ENCODE data around the gene E4F1. TPM values are rescaled to one million over a fixed set of nuclear protein-coding genes. Genes with fewer than 3 reads are reported as not detected.
A peak's percentile ranks its signal among the peaks of the same experiment; 100 is the strongest.

E4F1 gene
- total RNA-seq, 1 donor from 2014 or later, result 21.0 TPM

- no peak overlapping the region for H3K27ac ChIP-seq
- peaks cover 4% of the 10 kb centered on the region for H3K27me3 ChIP-seq (ENCODE audit: low read depth)
- ATAC-seq (no peak), DNase-seq (no peak)
- TF ChIP-seq CTCF (IDR thresholded peaks at IDR 0.05), result no peak
- H3K4me1 ChIP-seq, result peaks cover 8% of the 10 kb centered on the region
- intact Hi-C loops (cut with DNase I), result no loop called here
- H3K4me3 ChIP-seq, result no peak overlapping the region
- peaks cover 59% of the 10 kb centered on the region for H3K36me3 ChIP-seq
- no peaks in the 10 kb centered on the region for H3K9me3 ChIP-seq
Observed at GRCh38 chr16:2242598-2242997, 19.2 kb downstream of the E4F1 start.

- Histone ChIP-seq H3K36me3 (peaks cover 63% of the 10 kb centered on the region), H3K4me3 (no peak overlapping the region)
- no peak for DNase-seq
Observed at GRCh38 chr16:2243031-2243528, 19.7 kb downstream of the E4F1 start.

GRCh38 chr16:2243781-2244180, 20.4 kb downstream of the E4F1 start:
- Histone ChIP-seq H3K36me3 (peaks cover 63% of the 10 kb centered on the region), H3K4me1 (no peaks in the 10 kb centered on the region), H3K4me3 (no peak overlapping the region), H3K9me3 (no peaks in the 10 kb centered on the region), H3K27ac (no peak overlapping the region), H3K27me3 (ENCODE audit: low read depth) (no peaks in the 10 kb centered on the region)
- peak in 1 of 2 donors; percentile 5 for ATAC-seq
- no peak for DNase-seq
- no peak for TF ChIP-seq CTCF (IDR thresholded peaks at IDR 0.05)
- intact Hi-C loops (cut with DNase I), result no loop called here

More at GRCh38 chr16:2243031-2243528, 19.7 kb downstream of the E4F1 start:
- Histone ChIP-seq H3K4me1 (peaks cover 3% of the 10 kb centered on the region), H3K27me3 (ENCODE audit: low read depth) (no peaks in the 10 kb centered on the region), H3K27ac (no peak overlapping the region), H3K9me3 (no peaks in the 10 kb centered on the region)
- no peak for ATAC-seq
- intact Hi-C loops (cut with DNase I), result no loop called here
- TF ChIP-seq CTCF (IDR thresholded peaks at IDR 0.05), result no peak

- DNase-seq (no peak), ATAC-seq (peak; percentile 13 to 19)
- Histone ChIP-seq H3K4me1 (no peaks in the 10 kb centered on the region), H3K27ac (no peak overlapping the region), H3K36me3 (peaks cover 66% of the 10 kb centered on the region), H3K9me3 (no peaks in the 10 kb centered on the region), H3K27me3 (ENCODE audit: low read depth) (no peaks in the 10 kb centered on the region), H3K4me3 (no peak overlapping the region)
- intact Hi-C loops (cut with DNase I), result no loop called here
- no peak for TF ChIP-seq CTCF (IDR thresholded peaks at IDR 0.05)
Observed at GRCh38 chr16:2244301-2244700, 20.9 kb downstream of the E4F1 start.

- H3K36me3 ChIP-seq, result peaks cover 63% of the 10 kb centered on the region
- no peaks in the 10 kb centered on the region for H3K27me3 ChIP-seq (ENCODE audit: low read depth)
- DNase-seq (no peak), ATAC-seq (no peak)
- H3K9me3 ChIP-seq, result no peaks in the 10 kb centered on the region
- intact Hi-C loops (cut with DNase I), result no loop called here
- H3K4me1 ChIP-seq, result peaks cover 4% of the 10 kb centered on the region
- H3K4me3 ChIP-seq, result no peak overlapping the region
- no peak for TF ChIP-seq CTCF (IDR thresholded peaks at IDR 0.05)
- no peak overlapping the region for H3K27ac ChIP-seq
Observed at GRCh38 chr16:2244926-2245795, 21.8 kb downstream of the E4F1 start.

Data from lower lobe of right lung (tissue), 2 donors.